OCI-LY3 (cell line): ENCODE results near the gene TAF3.

Experiments
- H2AFZ ChIP-seq: fragments of 200-600, 300-600 bp; shearing (Covaris generic); 2 replicates; pipeline ENCODE4 v1.6.0; 2014; ENCODE audit warnings: antibody characterized with exemption, low read depth, low read length
- H3K27ac ChIP-seq: fragments of 200-600, 300-600 bp; sonication (generic); 2 replicates; pipeline ENCODE4 v1.5.1; 2014; ENCODE audit warnings: mild to moderate bottlenecking, low read length, moderate library complexity, mixed read lengths
- H3K27me3 ChIP-seq: fragments of 200-600, 300-600 bp; sonication (generic); 2 replicates; pipeline ENCODE4 v1.6.1; 2014; ENCODE audit warnings: low read depth, low read length, mixed read lengths
- H3K36me3 ChIP-seq: fragments of 200-600, 300-600 bp; sonication (generic); replicated peaks from 2 replicates; pipeline ENCODE3; 2014; ENCODE audit warnings: low read depth, low read length, mixed read lengths
- H3K4me1 ChIP-seq: fragments of 300-600, 200-600 bp; sonication (generic); 2 replicates; pipeline ENCODE4 v1.6.1; 2014; ENCODE audit warnings: low read length, mixed read lengths
- H3K4me2 ChIP-seq: fragments of 200-600, 300-600 bp; sonication (generic); 2 replicates; pipeline ENCODE4 v1.6.1; 2014; ENCODE audit warnings: low read length, mixed read lengths
- H3K4me3 ChIP-seq: fragments of 300-600, 200-600 bp; sonication (generic); 2 replicates; pipeline ENCODE4 v1.5.1; 2014; ENCODE audit warnings: antibody characterized with exemption, mild to moderate bottlenecking, low read length, moderate library complexity
- H3K79me2 ChIP-seq: fragments of 300-600, 200-600 bp; shearing (Covaris generic); 2 replicates; pipeline ENCODE4 v1.6.1; 2014; ENCODE audit warnings: mild to moderate bottlenecking, low read length, mixed read lengths
- H3K9ac ChIP-seq: fragments of 300-600, 200-600 bp; shearing (Covaris generic); 2 replicates; pipeline ENCODE4 v1.6.0; 2014; ENCODE audit warnings: mild to moderate bottlenecking, low read length, moderate library complexity
- H3K9me3 ChIP-seq: fragments of 200-600, 300-600 bp; shearing (Covaris generic); 2 replicates; pipeline ENCODE4 v1.6.1; 2014; ENCODE audit warnings: low read length, mixed read lengths; ENCODE audit not compliant: insufficient read depth
- H4K20me1 ChIP-seq: fragments of 200-600, 300-600 bp; sonication (generic); 2 replicates; pipeline ENCODE4 v1.6.1; 2016; ENCODE audit warnings: low read length, mixed read lengths; ENCODE audit not compliant: insufficient read depth
- EZH2phosphoT487 ChIP-seq: fragments of 200-600 bp; shearing (Covaris generic); IDR thresholded peaks from 2 replicates; pipeline ENCODE4 v1.6.1; 2018; ENCODE audit warnings: antibody characterized with exemption, mixed run types, low read depth
- TF ChIP-seq, protein P1 (sequence below): fragments of 200-600, 300-600 bp; sonication (generic); IDR thresholded peaks from 2 replicates; pipeline ENCODE4 v1.5.1; 2014; ENCODE audit warnings: antibody characterized with exemption, low read length, low read depth

Gene TAF3

DNA sequence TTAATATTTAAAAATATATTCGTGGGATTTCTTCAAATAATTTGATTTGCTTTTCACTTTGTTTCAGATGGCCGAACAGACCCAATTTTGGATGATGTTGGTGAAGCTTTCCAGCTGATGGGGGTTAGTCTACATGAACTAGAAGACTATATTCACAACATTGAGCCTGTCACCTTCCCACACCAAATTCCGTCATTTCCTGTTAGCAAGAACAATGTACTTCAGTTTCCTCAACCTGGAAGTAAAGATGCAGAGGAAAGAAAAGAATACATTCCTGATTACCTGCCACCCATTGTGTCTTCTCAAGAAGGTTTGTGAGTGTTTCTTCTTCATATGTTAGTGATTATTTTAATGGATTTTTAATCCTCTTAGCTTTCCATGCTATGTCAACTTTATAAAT is 5.9 kb downstream of the TAF3 start:
- Histone ChIP-seq H3K79me2 (peaks cover 7% of the 10 kb centered on the region), H4K20me1 (no peaks in the 10 kb centered on the region), H3K9ac (no peak overlapping the region), H2AFZ (no peak overlapping the region), H3K9me3 (no peaks in the 10 kb centered on the region), H3K4me2 (no peak overlapping the region), H3K27me3 (no peaks in the 10 kb centered on the region), H3K4me3 (no peak overlapping the region), H3K4me1 (peaks cover 8% of the 10 kb centered on the region), H3K36me3 (peaks cover 3% of the 10 kb centered on the region), H3K27ac (no peak overlapping the region)
- TF ChIP-seq EZH2phosphoT487: no peak
- TF ChIP-seq, protein P1, sequence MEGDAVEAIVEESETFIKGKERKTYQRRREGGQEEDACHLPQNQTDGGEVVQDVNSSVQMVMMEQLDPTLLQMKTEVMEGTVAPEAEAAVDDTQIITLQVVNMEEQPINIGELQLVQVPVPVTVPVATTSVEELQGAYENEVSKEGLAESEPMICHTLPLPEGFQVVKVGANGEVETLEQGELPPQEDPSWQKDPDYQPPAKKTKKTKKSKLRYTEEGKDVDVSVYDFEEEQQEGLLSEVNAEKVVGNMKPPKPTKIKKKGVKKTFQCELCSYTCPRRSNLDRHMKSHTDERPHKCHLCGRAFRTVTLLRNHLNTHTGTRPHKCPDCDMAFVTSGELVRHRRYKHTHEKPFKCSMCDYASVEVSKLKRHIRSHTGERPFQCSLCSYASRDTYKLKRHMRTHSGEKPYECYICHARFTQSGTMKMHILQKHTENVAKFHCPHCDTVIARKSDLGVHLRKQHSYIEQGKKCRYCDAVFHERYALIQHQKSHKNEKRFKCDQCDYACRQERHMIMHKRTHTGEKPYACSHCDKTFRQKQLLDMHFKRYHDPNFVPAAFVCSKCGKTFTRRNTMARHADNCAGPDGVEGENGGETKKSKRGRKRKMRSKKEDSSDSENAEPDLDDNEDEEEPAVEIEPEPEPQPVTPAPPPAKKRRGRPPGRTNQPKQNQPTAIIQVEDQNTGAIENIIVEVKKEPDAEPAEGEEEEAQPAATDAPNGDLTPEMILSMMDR: no peak

DNA sequence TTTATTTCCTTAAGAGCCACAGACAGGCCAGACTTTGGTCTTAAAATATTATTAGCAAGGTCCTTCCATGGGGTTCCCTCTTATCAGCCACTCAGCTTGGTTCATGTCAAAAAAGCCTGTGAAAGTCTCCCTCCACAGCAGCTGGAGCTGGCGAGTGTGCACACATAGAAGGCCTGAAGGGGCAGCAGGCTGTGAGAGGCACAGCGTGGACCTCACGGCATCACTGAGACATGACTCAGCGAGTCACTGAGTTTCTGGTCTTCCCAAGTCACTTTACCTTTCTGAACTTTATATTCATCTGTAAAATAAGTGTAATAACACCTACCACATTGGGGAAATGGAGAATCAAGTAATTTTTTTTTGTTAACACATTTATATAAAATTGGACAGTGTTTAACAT is 8.7 kb downstream of the TAF3 start:
- Histone ChIP-seq H3K4me3 (no peak overlapping the region), H3K9ac (no peak overlapping the region), H2AFZ (no peak overlapping the region), H4K20me1 (no peaks in the 10 kb centered on the region), H3K9me3 (no peaks in the 10 kb centered on the region), H3K79me2 (no peaks in the 10 kb centered on the region), H3K4me1 (no peaks in the 10 kb centered on the region), H3K27me3 (no peaks in the 10 kb centered on the region), H3K36me3 (peaks cover 3% of the 10 kb centered on the region), H3K27ac (no peak overlapping the region), H3K4me2 (no peak overlapping the region)
- TF ChIP-seq, protein P1: no peak
- no peak for TF ChIP-seq EZH2phosphoT487

DNA sequence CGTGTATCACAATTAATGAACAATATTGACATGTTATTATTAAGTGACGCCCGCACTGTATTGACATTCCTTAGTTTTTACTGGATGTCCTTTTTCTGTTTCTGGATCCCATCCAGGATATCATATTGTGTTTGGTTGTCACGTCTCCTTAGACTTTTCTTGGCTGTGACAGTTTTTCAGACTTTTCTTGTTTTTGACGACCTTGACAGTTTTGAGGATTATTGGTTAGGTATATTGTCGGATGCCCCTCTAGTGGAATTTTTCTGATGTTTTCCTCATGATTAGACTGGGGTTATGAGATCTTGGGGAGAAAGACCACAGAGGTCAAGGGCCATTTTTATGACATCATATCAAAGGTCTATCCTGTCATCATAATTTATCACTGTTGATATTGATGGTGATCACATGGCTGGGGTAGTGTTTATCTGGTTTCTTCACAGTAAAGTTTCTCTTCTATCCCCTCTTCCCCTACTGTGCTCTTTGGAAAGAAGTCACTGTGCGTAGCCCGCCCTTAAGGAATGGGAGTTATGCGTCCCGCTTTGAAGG is 11.1 kb downstream of the TAF3 start:
- Histone ChIP-seq H3K27me3 (no peaks in the 10 kb centered on the region), H4K20me1 (no peaks in the 10 kb centered on the region), H3K9me3 (no peaks in the 10 kb centered on the region), H3K27ac (no peak overlapping the region), H3K4me1 (no peaks in the 10 kb centered on the region), H3K4me2 (no peak overlapping the region), H2AFZ (no peak overlapping the region), H3K9ac (no peak overlapping the region), H3K36me3 (peaks cover 3% of the 10 kb centered on the region), H3K4me3 (no peak overlapping the region), H3K79me2 (no peaks in the 10 kb centered on the region)
- no peak for TF ChIP-seq EZH2phosphoT487
- TF ChIP-seq, protein P1: no peak

DNA sequence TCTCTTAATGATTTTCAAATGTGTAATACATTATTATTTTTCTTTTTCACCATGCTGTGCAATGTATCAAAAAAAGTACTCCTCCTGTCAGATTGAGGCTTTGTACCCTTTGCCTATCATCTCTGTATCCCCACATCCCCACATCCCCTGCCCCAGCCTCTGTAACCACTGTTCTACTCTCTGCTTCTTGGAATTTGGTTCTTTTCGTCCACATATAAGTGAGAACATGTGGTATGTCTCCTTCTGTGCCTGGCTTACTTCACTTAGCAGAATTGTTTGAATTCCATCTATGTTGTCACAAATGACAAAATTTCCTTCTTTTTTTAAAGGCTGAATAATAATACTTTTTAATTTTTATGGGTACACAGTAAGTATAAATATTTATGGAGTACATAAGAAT is 13.8 kb downstream of the TAF3 start:
- H3K36me3 ChIP-seq: no peaks in the 10 kb centered on the region
- H3K9me3 ChIP-seq: no peaks in the 10 kb centered on the region

More for the DNA sequence above, 13.8 kb downstream of the TAF3 start:
- H4K20me1 ChIP-seq: no peaks in the 10 kb centered on the region
- H2AFZ ChIP-seq: no peak overlapping the region
- no peak overlapping the region for H3K4me3 ChIP-seq
- no peak overlapping the region for H3K4me2 ChIP-seq
- H3K4me1 ChIP-seq: no peaks in the 10 kb centered on the region
- no peaks in the 10 kb centered on the region; the same call in 1 of the 2 replicates for H3K79me2 ChIP-seq
- TF ChIP-seq, protein P1: no peak
- TF ChIP-seq EZH2phosphoT487: no peak
- H3K27ac ChIP-seq: no peak overlapping the region
- H3K9ac ChIP-seq: no peak overlapping the region
- no peaks in the 10 kb centered on the region for H3K27me3 ChIP-seq
